DND-41 (cell line): ENCODE measurements around the gene THBS2.

Experiments used
- ATAC-seq: fragments of 200-7000 bp; cut with Tn5 transposase; 3 replicates; pipeline ENCODE4 v1.9.1; 2021; ENCODE audit warnings: low read depth; ENCODE audit not compliant: insufficient read depth
- DNase-seq: peaks from one replicate; pipeline ENCODE4 v3.0.0-alpha.2; 2020
- H2AFZ ChIP-seq: 2 replicates; pipeline ENCODE4 v1.6.0; 2012; ENCODE audit warnings: low read depth, low read length
- H3K27ac ChIP-seq: 2 replicates; pipeline ENCODE4 v1.5.1; 2012; ENCODE audit warnings: low read length, inconsistent platforms
- H3K27me3 ChIP-seq: fragments of 200-600 bp; sonication (generic); 2 replicates; pipeline ENCODE4 v1.6.0; 2012; ENCODE audit warnings: low read length, mild to moderate bottlenecking, inconsistent platforms; ENCODE audit not compliant: insufficient read depth, poor library complexity
- H3K36me3 ChIP-seq: 2 replicates; pipeline ENCODE4 v1.5.1; 2012; ENCODE audit warnings: low read length, inconsistent platforms; ENCODE audit not compliant: insufficient read depth
- H3K4me1 ChIP-seq: 2 replicates; pipeline ENCODE4 v1.5.1; 2012; ENCODE audit warnings: mild to moderate bottlenecking, low read length; ENCODE audit not compliant: insufficient read depth
- H3K4me2 ChIP-seq: 2 replicates; pipeline ENCODE4 v1.6.0; 2012; ENCODE audit warnings: mild to moderate bottlenecking, moderate library complexity, low read length, inconsistent platforms; ENCODE audit not compliant: insufficient read depth
- H3K4me3 ChIP-seq, 2 experiments: fragments of 200-600 bp in 1 of 2; shearing (Covaris generic) in 1 of 2; 2 replicates each; pipeline ENCODE4 v1.5.1; 2012 to 2016; ENCODE audit warnings: inconsistent platforms in 2 of 2, low read length in 2 of 2, mild to moderate bottlenecking in 2 of 2, low read depth in 1 of 2, moderate library complexity in 1 of 2
- H3K79me2 ChIP-seq: 2 replicates; pipeline ENCODE4 v1.6.0; 2012; ENCODE audit warnings: low read length, inconsistent platforms; ENCODE audit not compliant: insufficient read depth
- H3K9ac ChIP-seq: 2 replicates; pipeline ENCODE4 v1.6.0; 2012; ENCODE audit warnings: low read depth, mild to moderate bottlenecking, inconsistent platforms, low read length, moderate library complexity
- H3K9me3 ChIP-seq: 2 replicates; pipeline ENCODE4 v1.5.1; 2012; ENCODE audit warnings: low read length, moderate library complexity, mild to moderate bottlenecking, inconsistent platforms; ENCODE audit not compliant: insufficient read depth, severe bottlenecking
- H4K20me1 ChIP-seq: 2 replicates; pipeline ENCODE4 v1.6.0; 2012; ENCODE audit warnings: low read length; ENCODE audit not compliant: insufficient read depth
- CTCF ChIP-seq: IDR thresholded peaks from 2 replicates; pipeline ENCODE4 v1.5.1; 2012; ENCODE audit warnings: borderline replicate concordance, low read length, moderate library complexity, mild to moderate bottlenecking; ENCODE audit not compliant: poor library complexity, severe bottlenecking; ENCODE audit errors: extremely low read depth
- EZH2 ChIP-seq: IDR thresholded peaks from 3 replicates; pipeline ENCODE4 v1.6.1; 2012; ENCODE audit warnings: borderline replicate concordance, low read depth, mild to moderate bottlenecking, moderate library complexity, low read length, inconsistent platforms; ENCODE audit not compliant: severe bottlenecking

THBS2 gene

GRCh38 chr6:169252505-169253189, 999 bp downstream of the THBS2 start:
- no peak for ATAC-seq
- H4K20me1 ChIP-seq, result no peaks in the 10 kb centered on the region
- H3K4me1 ChIP-seq, result no peaks in the 10 kb centered on the region
- H3K9ac ChIP-seq, result no peak overlapping the region
- H3K36me3 ChIP-seq, result no peaks in the 10 kb centered on the region
- no peak for DNase-seq
- TF ChIP-seq EZH2, result no peak
- no peak for TF ChIP-seq CTCF
- no peaks in the 10 kb centered on the region for H3K79me2 ChIP-seq
- peaks cover 9% of the 10 kb centered on the region for H3K9me3 ChIP-seq
- no peaks in the 10 kb centered on the region for H3K27me3 ChIP-seq
- no peak overlapping the region for H2AFZ ChIP-seq
- H3K27ac ChIP-seq, result no peak overlapping the region
- H3K4me2 ChIP-seq, result no peak overlapping the region
- no peak overlapping the region for H3K4me3 ChIP-seq

DNA sequence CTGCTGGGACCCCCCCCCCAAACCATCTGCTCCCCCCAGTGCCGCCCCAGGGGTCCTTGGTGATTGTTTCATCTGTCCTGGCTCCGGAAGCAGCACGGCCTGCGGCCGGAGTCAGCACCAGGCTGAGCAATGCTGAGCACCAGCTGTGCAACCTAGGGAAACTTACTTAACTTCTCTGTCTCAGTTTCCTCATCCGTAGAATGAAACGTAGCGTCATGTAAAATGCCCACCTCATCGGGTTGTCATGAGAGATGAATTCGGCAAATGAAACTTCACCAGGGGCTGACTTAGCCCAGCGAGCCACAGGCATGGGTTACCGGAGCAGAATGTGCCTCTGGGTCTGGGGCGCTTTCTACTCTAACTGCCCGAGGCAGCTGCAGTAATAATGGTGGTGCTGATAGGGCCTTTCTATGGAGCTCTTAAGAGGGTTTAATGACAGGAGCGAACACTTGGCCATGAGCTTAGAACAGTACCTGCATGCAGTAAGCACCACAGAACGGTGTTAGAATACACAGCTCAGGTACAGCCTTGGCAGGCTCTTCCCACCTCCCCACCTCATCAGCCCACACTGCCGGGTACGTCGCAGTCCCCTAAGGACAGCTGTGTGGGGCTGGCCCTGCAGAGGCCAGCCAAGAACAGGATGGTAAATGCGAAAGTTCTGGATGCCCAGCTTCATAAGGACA, 1.7 kb downstream of the THBS2 start:
- Histone ChIP-seq H3K9ac (no peak overlapping the region), H2AFZ (no peak overlapping the region), H3K4me3 (no peak overlapping the region), H3K27me3 (no peaks in the 10 kb centered on the region), H3K4me1 (no peaks in the 10 kb centered on the region), H3K4me2 (no peak overlapping the region), H3K9me3 (peaks cover 12% of the 10 kb centered on the region), H3K79me2 (no peaks in the 10 kb centered on the region), H4K20me1 (no peaks in the 10 kb centered on the region), H3K27ac (no peak overlapping the region), H3K36me3 (no peaks in the 10 kb centered on the region)
- TF ChIP-seq EZH2 (no peak), CTCF (no peak)
- DNase-seq (no peak), ATAC-seq (no peak)

- TF ChIP-seq CTCF, result no peak
- TF ChIP-seq EZH2, result no peak
- Histone ChIP-seq H3K4me2 (no peak overlapping the region), H3K4me1 (no peaks in the 10 kb centered on the region), H4K20me1 (no peaks in the 10 kb centered on the region), H3K4me3 (no peak overlapping the region), H3K27ac (no peak overlapping the region), H3K9me3 (peaks cover 12% of the 10 kb centered on the region), H2AFZ (no peak overlapping the region), H3K9ac (no peak overlapping the region), H3K27me3 (no peaks in the 10 kb centered on the region), H3K36me3 (no peaks in the 10 kb centered on the region), H3K79me2 (no peaks in the 10 kb centered on the region)
- ATAC-seq (no peak), DNase-seq (no peak)
These were observed 2.3 kb downstream of the THBS2 start for GRCh38 chr6:169251371-169251802.
